Type B pancreatic cell (in vitro differentiated cells): Measurements from ENCODE around the gene ALMS1. TPM values are rescaled to one million over a fixed set of nuclear protein-coding genes. Genes with fewer than 3 reads are reported as not detected.

ENCODE experiments used
- DNase-seq: peaks from one replicate; pipeline ENCODE4 v3.0.0; 2021; ENCODE audit warnings: mixed read lengths; ENCODE audit not compliant: unreplicated experiment; ENCODE audit errors: extremely low spot score
- H3K27ac Mint-ChIP-seq: 2 replicates; pipeline ENCODE4 v1.8.0; 2021; ENCODE audit warnings: mild to moderate bottlenecking, mixed read lengths
- H3K27me3 Mint-ChIP-seq: 2 replicates; pipeline ENCODE4 v1.8.0; 2021; ENCODE audit warnings: mixed read lengths
- H3K36me3 Mint-ChIP-seq: 2 replicates; pipeline ENCODE4 v1.8.0; 2021; ENCODE audit warnings: mixed read lengths
- H3K4me1 Mint-ChIP-seq: one replicate; pipeline ENCODE4 v1.8.0; 2021; ENCODE audit warnings: mixed read lengths; ENCODE audit not compliant: unreplicated experiment
- H3K4me3 Mint-ChIP-seq: 2 replicates; pipeline ENCODE4 v1.8.0; 2021; ENCODE audit warnings: mild to moderate bottlenecking, mixed read lengths
- H3K9me3 Mint-ChIP-seq: 2 replicates; pipeline ENCODE4 v1.8.0; 2021; ENCODE audit warnings: mixed read lengths
- CTCF ChIP-seq: fragments of 200-600 bp; sonication (generic); conservative IDR thresholded peaks from 2 replicates; pipeline ENCODE4 v1.5.0; 2021; ENCODE audit warnings: antibody characterized with exemption, mild to moderate bottlenecking
- total RNA-seq: library from RNA; stranded (reverse); gene quantifications from 2 replicates; pipeline ENCODE4 v1.2.1, GENCODE V29; 2021; ENCODE audit warnings: low replicate concordance

Gene ALMS1
- total RNA-seq, 1 donor from 2014 or later, result 30.4 TPM

- DNase-seq, result no peak
- Mint-ChIP-seq H3K9me3 (peaks cover 8% of the 10 kb centered on the region), H3K4me1 (no peaks in the 10 kb centered on the region), H3K4me3 (no peak overlapping the region), H3K27me3 (no peaks in the 10 kb centered on the region), H3K36me3 (peaks cover 30% of the 10 kb centered on the region), H3K27ac (no peak overlapping the region)
- TF ChIP-seq CTCF, result no peak
These were observed 18.8 kb downstream of the ALMS1 start for GRCh38 chr2:73404409-73404808.

GRCh38 chr2:73406996-73407395 lies 21.4 kb downstream of the ALMS1 start:
- H3K9me3 Mint-ChIP-seq, result peaks cover 5% of the 10 kb centered on the region
- H3K4me3 Mint-ChIP-seq, result no peak overlapping the region
- H3K36me3 Mint-ChIP-seq, result peaks cover 28% of the 10 kb centered on the region

GRCh38 chr2:73408198-73408597 lies 22.6 kb downstream of the ALMS1 start:
- no peak for DNase-seq
- H3K27me3 Mint-ChIP-seq, result no peaks in the 10 kb centered on the region
- no peak overlapping the region for H3K4me3 Mint-ChIP-seq
- no peaks in the 10 kb centered on the region for H3K4me1 Mint-ChIP-seq
- no peak overlapping the region for H3K27ac Mint-ChIP-seq
- TF ChIP-seq CTCF, result no peak
- peaks cover 5% of the 10 kb centered on the region for H3K9me3 Mint-ChIP-seq
- peaks cover 24% of the 10 kb centered on the region for H3K36me3 Mint-ChIP-seq

More at GRCh38 chr2:73406996-73407395, 21.4 kb downstream of the ALMS1 start:
- DNase-seq, result no peak
- H3K27ac Mint-ChIP-seq, result no peak overlapping the region
- no peaks in the 10 kb centered on the region for H3K27me3 Mint-ChIP-seq
- no peaks in the 10 kb centered on the region for H3K4me1 Mint-ChIP-seq
- TF ChIP-seq CTCF, result no peak

GRCh38 chr2:73414696-73415095 lies 29.1 kb downstream of the ALMS1 start:
- no peak for DNase-seq
- Mint-ChIP-seq H3K27ac (no peak overlapping the region), H3K27me3 (no peaks in the 10 kb centered on the region), H3K9me3 (no peaks in the 10 kb centered on the region), H3K4me3 (no peak overlapping the region), H3K4me1 (no peaks in the 10 kb centered on the region), H3K36me3 (peaks cover 14% of the 10 kb centered on the region)
- no peak for TF ChIP-seq CTCF

GRCh38 chr2:73415906-73416305 lies 30.3 kb downstream of the ALMS1 start:
- no peak for DNase-seq
- Mint-ChIP-seq H3K27me3 (no peaks in the 10 kb centered on the region), H3K9me3 (no peaks in the 10 kb centered on the region), H3K36me3 (peaks cover 15% of the 10 kb centered on the region), H3K27ac (no peak overlapping the region), H3K4me3 (no peak overlapping the region), H3K4me1 (no peaks in the 10 kb centered on the region)
- no peak for TF ChIP-seq CTCF

- Mint-ChIP-seq H3K9me3 (no peaks in the 10 kb centered on the region), H3K36me3 (peaks cover 7% of the 10 kb centered on the region), H3K4me3 (no peak overlapping the region), H3K27ac (no peak overlapping the region), H3K27me3 (no peaks in the 10 kb centered on the region), H3K4me1 (no peaks in the 10 kb centered on the region)
- no peak for DNase-seq
- TF ChIP-seq CTCF, result no peak
These were observed 32.7 kb downstream of the ALMS1 start for GRCh38 chr2:73418343-73418742.
